Ishikawa (cell line): Measurements from ENCODE around the gene C2CD4D.

Source experiments
- CEBPB ChIP-seq: IDR thresholded peaks from 2 replicates; pipeline ENCODE4 v1.6.1; 2012
- EGR1 ChIP-seq: IDR thresholded peaks from 2 replicates; pipeline ENCODE4 v1.6.1; 2012
- FOXM1 ChIP-seq: IDR thresholded peaks from 2 replicates; pipeline ENCODE4 v1.6.1; 2012; ENCODE audit warnings: low read depth, borderline replicate concordance
- REST ChIP-seq: IDR thresholded peaks from 2 replicates; pipeline ENCODE4 v1.6.1; 2012; ENCODE audit warnings: low read depth, mild to moderate bottlenecking
- TAF1 ChIP-seq: IDR thresholded peaks from 2 replicates; pipeline ENCODE4 v1.6.1; 2012; ENCODE audit warnings: low read depth, mild to moderate bottlenecking
- YY1 ChIP-seq: IDR thresholded peaks from 2 replicates; pipeline ENCODE4 v1.6.1; 2012; ENCODE audit warnings: low read depth

GRCh38 chr1:151805066-151805820 is 34.4 kb downstream of the C2CD4D start, which contains the start of gene LINGO4:
- no peak for TF ChIP-seq YY1
- no peak for TF ChIP-seq EGR1
- no peak for TF ChIP-seq REST
- TF ChIP-seq FOXM1: no peak
- no peak for TF ChIP-seq TAF1
- no peak for TF ChIP-seq CEBPB
